CD1c-positive myeloid dendritic cell (primary cell): ENCODE results near the gene FCGR3A.
A peak's percentile ranks its signal among the peaks of the same experiment; 100 is the strongest.
"Not testable (repeated sequence)": the region's sequence is repeated elsewhere in the genome, so short reads cannot be mapped to it uniquely, and the experiment has no call there.

Experiments used
- DNase-seq: peaks from one replicate; pipeline ENCODE4 v3.0.0-alpha.2; 2016; ENCODE audit errors: extremely low spot score

FCGR3A gene

DNA sequence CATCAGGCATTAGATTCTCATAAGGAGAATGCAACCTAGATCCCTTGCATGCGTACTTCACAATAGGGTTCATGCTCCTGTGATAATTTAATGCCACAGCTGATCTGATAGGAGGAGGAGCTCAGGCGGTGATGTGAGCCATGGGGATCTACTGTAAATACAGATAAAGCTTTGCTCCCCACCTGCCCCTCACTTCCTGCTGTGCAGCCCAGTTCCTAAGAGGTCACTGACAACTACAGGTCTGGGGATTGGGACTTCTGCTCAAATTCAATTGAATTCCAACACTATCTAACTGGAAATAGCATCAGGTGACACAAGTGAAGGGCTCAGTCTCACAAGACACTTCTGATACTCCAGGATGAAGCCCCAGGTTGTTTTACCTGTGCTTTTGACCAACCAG is 7.4 kb upstream of the FCGR3A start:
- DNase-seq: not testable (repeated sequence)

DNA sequence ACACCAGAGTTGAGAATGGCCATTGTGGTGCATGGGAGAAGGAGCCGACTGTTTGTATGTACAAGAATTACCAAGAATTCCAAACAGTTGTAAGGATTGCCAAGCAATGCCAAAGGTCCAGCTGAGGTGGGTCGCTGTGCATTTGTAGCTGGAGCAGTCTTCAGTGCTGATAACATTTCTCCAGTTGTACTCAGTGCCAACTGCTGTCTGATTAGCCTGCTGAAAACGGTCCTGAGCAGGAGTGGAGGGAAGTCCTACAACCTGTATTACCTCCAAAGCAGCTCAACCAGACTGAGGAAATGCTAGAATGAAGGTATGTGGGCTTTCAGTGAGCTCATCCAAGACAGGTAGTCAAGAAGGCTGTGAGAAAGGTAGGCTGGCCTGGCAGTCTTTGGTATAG is 6.5 kb upstream of the FCGR3A start:
- DNase-seq: not testable (repeated sequence)

DNA sequence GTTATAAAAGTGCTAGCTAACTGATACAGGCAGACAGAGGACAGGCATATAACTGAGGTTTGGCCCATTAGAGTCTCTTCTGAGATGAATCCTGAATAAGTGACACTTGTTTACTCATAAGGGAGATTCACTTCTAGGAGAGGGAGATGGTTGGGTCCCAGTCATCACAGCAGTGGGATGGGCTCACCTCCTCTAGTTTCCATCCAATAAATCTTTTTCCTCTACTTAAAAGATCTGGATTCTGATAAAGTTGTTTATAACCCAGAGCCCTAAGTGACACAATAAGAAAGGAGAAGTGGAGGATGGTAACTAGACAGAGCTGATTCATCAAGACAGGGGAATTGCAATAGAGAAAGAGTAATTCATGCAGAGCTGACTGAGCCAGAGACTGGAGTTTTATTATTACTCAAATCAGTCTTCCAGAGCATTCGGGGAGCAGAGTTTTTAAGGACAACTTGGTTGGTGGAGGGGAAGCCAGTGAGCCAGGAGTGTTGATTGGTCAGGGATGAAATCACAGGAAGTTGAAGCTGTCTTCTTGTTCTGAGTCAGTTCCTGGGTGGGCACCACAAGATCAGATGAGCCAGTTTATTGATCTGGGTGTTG is 5.3 kb upstream of the FCGR3A start:
- peak; percentile 35 for DNase-seq

DNA sequence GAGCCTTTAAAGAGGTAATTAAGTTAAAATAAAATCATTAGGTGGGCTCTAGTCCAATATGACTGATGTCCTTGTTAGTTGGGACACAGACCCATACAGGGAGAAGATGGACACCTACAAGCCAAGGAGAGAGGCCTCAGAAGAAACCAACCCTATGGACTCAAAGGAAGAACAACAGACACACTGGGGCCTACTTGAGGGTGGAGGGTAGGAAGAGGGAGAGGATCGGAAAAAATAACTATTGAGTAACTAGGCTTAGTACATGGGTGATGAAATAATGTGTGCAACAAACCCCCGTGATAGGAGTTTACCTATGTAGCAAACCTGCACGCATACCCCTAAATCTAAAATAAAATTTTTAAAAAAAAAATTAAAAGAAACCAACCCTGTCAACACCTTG is 4.7 kb upstream of the FCGR3A start:
- not testable (repeated sequence) for DNase-seq

DNA sequence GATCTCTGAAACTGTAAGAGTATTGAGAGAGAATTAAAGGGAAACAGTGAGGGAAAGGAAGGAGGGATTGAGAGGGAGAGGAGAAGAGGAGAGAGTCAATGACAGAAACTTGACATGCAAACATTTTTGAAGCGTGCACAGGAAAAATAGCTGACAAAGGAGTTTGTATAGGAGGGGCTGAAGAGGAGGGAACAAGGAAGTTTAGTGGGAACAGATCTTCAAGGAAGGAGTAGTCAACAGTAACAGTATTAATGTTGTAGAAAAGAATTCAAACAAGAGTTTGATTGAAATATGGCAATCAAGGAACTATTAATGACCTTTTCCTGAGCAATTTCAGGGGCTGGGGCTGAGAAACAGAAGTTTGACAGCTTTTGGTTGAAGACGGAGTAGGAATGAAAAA is 4.0 kb upstream of the FCGR3A start:
- not testable (repeated sequence) for DNase-seq

DNA sequence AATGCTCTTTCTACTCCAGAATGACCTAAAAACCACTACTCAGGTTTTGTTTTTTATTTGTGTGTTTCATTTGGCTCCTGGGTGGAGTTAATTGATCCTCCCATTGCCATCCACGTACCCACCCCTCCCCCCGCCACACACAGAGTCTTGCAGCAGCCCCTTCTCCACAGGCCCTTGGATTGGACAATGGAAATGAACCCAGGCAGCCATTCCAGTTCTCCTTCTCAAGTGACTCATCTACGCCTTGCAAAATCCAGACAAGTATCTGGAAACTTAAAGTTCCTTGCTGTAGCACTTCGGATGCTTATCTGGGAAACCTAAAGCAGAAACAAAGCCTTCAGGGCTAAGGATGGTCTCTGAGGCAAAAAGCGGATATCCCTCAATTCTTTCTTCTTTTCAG is 1.3 kb upstream of the FCGR3A start:
- DNase-seq: peak; percentile 28

DNA sequence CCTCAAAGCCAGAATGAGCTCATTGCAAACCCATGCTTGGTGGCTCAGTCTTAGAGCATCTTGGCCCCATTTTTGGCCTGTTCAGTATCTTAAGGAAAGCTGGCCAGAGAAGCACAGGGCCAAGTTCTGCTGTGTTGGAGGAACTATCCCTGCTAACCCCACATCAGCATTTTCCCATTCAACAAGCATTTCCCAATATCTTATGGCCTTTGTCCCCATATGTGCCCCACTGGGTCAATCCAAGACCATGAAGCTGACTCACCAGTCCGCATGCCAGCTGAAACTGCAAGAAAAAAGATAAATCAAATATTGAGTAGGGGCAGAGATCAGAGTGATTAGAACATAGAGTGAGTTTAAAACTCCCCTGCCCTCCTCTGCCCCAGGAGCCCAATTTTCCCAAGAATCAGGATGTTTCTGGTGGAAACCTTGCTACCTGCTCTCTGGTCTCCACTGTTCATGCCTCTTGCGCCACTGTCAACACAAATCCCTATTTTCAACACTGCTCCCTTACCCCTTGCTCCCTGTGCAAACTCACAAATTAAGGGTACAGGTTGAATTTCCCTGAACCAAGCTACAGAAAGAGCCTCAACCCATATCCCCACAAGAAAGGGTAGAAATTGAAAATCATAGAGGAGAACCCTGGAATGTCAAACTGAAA is 740 bp downstream of the FCGR3A start:
- DNase-seq: not testable (repeated sequence)

DNA sequence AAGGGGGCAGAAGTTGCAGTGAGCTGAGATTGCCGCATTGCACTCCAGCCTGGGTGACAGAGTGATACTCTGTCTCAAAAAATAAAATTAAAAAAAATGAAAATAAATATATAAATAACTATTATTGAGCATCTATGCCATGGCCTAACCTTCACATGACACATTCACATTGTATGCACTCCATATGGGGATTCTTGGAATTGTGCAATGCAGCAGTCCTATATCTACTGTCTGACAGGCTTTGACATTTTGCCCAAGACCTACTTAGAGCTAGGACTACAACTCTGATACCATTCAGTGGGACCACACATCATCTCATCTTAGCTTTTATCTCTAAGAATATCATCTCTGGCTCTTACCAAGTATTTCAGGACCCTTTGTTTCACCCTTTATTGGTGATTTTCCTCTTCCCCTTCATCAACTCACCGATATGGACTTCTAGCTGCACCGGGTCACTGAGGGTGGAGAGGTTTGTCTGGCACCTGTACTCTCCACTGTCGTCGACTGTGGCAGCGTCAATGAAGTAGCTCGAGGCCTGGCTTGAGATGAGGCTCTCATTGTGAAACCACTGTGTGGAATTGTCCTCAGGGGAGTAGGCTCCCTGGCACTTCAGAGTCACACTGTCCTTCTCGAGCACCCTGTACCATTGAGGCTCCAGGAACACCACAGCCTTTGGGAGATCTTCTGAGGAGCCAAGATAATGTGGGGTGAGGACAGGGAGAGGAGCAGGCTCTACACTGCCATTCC is 1.4 kb downstream of the FCGR3A start:
- not testable (repeated sequence) for DNase-seq

DNA sequence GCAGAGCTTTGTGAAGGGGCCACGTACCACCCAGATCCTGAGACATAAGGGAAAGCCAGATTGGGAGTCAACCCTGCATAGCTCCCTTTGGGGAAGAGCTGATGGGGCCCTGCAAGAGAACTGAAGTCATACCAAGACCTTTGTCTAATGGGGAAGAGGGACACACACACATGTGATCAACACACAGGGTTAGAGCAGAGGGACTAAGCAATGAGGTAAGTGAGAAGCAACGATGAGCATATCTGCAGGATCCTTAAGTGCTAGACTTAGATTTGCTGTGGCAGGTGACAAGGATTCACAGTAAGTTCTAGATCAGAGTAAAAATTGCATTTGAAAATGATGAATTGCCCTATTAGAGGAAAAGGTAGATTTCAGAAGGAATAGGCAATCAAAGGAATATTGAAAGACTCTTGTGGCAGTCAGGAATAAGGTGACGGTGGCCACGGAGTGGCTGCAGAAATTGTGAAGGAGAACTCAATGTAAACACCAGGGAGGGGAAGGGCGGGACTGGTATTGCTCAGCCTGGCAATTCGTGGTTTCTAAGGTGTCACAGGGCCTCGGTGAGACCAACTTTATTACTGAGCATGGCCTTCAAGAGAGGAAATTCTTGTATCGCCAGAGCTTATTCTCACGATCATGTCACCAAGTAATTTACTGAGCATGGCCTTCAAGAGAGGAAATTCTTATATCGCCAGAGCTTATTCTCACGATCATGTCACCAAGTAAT is 4.5 kb downstream of the FCGR3A start:
- peak; percentile 46 for DNase-seq

DNA sequence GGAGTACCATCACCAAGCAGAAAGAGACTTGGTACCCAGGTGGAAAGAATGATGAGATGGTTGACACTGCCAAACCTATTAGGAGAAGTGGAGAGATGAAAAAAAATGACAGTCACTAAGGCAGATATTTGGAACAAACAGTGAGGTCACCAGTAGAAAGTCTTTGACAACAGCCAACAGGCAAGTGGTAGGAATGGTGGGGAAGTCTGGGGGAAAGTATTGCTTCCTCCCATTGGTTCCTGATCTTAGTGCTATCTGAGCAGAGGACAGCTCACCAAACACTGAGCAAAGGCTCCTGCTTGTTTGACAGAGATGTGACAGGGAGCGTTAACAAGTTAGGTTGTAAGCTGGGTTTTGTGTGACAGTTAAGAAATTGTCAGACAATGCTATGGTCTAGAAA is 6.5 kb downstream of the FCGR3A start:
- peak; percentile 67 for DNase-seq

DNA sequence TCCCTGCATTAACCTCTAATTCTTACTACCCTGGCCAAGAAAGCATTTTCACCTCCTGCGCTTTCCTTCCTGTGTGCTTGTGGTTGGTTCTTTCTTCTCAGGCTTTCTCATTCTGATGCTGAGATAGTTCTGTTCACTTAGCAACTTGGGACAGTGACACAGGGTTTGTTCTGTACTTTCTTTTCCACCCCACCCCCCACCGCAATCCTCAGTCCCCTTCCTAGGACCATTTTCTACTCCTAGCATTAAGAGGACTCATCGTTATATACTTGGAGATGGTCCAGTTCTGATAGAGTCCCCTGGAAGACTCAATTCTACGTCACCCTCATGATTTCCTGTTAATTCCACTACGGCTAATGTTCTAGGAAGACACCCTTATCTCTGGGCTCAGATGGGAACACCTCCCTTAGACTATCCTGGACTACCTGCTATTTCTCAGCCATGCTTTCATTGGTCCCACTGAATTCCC is 7.5 kb downstream of the FCGR3A start:
- DNase-seq: peak; percentile 33

DNA sequence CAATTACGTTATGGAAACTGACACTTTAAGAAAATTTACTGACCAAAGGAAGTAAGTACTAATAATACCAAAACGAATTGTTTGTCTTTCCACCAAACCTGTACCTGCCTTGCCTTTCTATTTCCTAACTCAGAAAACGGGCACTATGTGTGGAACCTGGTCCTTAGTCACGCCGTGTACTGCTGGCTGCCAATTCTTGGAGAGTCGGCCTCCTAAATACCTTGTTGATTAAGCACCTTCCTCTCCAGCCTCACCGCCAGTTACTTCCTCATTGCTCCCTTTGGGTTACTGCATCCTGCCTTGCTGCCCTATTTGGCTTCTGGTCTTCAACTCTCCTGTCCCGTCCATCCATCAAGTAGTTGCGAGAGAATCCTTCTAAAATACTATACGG is 9.1 kb downstream of the FCGR3A start:
- DNase-seq: peak; percentile 57

DNA sequence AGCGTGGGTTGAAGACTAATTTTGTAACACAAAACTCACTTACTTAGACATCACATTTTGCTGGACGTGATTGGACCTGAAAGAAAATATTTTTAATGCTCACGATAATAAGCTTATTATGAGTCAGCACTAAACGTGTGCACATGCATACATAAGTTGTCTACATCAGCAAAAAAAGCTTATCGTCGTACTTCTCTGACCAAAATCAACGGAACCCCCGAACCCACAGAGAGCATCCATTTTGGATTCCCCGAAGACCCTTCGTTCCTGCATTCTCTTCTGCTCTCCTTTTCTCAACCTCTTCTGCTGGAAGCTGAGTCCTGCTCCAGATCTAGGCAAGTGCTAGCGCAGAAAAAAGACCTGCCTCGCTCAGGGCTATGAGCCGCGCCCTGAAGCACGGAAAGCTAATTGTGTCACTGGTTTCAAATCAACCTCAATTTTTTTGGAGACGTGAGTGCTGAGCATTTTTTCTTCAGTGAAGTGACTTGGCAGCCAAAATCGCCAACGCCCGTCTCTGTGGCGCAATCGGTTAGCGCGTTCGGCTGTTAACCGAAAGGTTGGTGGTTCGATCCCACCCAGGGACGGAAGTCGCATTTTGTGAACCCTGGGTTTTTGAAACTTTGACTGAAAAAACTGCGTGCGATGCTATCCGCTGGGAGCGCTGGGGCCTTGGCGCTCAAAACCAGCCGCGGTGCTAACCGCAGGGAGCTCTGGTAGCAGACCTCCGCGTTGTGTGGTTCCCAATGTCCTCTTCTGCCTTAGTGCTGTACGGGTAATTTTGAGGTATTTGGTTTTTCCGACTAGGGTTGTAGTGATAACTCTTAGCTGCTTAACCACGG is 9.7 kb downstream of the FCGR3A start:
- DNase-seq: peak; percentile 98

DNA sequence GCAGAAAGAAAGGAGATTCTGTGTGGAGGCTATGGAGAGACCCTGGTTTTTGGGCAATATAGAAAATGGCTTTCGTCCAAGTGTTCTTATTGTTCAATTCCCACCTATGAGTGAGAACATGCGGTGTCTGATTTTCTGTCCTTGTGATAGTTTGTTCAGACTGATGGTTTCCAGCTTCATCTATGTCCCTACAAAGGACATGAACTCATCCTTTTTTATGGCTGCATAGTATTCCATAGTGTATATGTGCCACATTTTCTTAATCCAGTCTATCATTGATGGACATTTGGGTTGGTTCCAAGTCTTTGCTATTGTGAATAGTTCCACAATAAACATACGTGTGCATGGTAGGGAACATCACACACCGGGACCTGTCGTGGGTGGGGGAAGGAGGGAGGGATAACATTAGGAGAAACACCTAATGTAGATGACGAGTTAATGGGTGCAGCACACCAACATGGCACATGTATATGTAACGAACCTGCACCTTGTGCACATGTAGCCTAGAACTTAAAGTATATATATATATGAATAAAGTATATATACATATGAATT is 10.6 kb downstream of the FCGR3A start:
- not testable (repeated sequence) for DNase-seq

DNA sequence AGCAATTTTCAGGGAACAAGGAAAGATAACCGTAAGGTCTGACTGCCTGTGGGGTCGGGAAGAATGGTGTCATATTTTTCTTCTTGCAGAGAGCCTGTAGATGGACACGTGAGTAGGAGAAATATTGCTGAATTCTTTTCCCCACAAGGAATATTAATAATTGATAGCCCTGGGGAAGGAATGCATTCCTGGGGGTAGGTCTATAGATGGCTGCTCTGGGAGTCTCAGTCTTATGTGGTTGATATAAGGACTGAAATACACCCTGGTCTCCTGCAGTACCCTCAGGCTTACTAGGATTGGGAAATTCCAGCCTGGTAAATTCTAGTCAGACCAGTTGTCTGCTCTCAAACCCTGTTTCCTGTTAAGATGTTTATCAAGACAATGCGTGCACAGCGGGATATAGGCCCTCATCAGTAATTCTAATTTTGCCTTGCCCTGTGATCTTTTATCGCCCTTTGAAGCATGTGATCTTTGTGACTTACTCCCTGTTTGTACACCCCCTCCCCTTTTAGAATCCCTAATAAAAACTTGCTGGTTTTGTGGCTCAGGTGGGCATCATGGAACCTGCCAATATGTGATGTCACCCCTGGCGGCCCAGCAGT is 12.4 kb downstream of the FCGR3A start:
- not testable (repeated sequence) for DNase-seq

DNA sequence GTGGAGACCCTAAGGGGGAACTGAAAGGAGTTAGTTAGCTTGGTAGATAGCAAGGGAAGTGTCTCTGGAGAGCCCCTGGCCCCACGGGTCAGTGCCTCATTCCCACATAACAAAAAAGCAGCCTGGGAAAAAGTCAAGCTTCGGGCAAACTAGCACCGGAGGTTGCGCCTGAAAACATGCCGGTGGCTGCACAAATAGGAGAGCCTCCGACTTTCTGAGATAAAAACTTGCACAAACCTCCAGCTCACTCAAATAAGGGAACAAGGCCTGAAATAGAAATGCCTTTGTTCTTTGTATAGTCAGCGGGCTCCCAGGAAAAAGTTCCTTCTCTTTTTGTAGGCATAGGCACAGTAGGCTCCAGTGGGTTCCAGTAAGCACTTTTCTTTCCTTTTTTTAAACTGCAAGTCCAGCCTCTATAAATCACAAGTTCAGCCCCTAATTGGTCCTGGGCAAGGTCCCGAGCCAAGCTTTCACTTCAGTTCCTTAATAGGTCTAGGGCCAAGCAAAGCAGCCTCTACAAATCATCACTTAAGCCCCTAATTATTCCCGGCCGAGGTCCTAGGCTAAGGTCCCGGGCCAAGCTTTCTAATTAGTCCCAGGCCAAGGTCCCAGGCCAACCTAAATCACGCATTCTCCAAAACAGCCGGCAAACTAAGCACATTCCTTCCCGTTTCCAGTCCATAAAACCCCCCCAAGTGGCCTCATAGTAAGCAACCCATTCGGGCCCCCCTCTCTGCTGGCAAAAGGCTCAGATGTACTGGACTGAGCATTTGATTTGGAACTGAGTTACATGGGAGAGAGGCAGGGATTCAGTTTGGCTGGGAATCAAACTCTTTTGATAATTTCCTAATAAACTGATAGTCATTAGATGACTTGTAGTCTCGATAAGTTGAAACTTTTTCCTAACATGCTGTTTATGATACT is 16.7 kb downstream of the FCGR3A start:
- peak; percentile 80 for DNase-seq

DNA sequence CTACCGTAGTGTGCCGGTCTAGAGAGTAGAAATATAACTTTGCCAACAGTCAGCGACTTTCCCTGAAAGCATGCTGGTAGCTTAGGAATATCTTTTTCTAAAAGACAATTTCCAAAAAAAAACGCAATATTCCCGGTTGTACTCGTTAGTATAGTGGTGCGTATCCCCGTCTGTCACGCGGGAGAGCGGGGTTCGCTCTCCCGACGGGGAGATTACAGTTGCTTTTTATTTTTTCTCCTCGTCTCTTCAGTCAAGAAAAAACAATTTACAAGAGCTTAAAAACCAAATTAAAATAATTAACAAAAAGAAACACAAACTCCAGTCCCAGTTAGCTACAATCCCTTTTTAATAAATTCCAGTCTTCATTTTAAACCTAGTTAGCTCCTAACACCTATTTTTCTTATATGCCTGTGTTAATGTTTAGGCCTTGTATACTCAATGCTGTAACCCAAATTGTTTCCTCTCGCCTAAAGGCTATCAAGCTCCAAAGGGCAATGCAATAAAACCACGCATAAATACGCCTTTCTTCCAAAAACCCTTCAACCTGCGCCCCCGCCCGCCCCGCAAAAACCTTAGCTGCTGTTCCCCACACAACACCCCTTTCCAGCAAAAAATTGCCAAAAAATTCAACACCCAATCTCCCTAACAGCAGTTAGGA is 17.5 kb downstream of the FCGR3A start:
- no peak for DNase-seq

DNA sequence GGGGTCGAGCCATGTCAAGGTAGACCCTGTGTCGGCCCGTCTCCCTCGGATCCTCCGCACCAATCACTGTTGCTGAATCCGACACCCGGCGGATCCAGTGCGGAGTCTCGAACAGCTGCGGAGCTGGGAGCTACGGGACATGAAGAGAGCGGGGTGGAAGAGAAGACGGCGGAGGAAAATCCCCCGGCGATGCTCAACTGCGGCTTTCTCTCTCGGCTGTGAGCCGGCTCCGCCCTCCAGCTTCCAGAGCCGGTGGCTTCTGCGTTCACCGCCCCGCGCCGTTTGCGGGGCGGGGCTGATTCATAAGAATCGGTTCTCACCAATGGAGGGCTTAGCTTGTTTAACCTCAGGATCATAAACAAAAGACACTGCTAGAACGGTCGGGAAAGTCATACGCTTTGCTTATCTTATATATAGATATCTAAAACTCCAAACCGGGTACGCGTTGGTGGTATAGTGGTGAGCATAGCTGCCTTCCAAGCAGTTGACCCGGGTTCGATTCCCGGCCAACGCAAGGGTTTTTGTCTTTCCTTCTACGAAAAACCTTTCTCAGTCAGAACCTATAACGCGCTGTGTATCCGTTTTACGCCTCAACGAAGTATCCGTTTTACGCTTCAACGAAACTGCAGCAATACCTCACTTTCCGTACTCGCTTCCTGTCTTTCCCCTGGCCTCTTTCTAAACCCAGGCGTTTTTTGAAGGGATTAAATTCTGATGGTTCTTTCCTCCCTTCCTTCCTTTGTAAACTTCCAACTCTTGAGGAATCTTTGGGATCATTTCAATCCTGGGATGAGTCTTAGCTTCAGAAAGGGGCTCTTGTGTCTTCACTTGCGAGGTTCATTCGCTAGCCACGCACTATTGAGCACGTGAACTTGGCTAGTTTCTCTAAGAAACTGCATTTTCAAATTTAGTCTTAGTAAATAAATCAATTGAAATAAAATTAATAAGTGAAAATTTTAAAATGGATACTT is 18.7 kb downstream of the FCGR3A start:
- peak; percentile 96 for DNase-seq
